NCI-H2196 treated with DMSO at 0.1 percent for 48 hours (cell line): ENCODE results near the gene RFX4.

Source experiments
- DNase-seq: peaks from one replicate; lab custom pipeline; 2025; ENCODE audit not compliant: unreplicated experiment; lab: John Stamatoyannopoulos, UW

Gene RFX4

GRCh38 chr12:106758349-106759110, 175.7 kb downstream of the RFX4 start:
- DNase-seq, result no peak

GRCh38 chr12:106759526-106760183, 176.9 kb downstream of the RFX4 start:
- no peak for DNase-seq

- DNase-seq, result no peak
These were observed 177.4 kb downstream of the RFX4 start for GRCh38 chr12:106760184-106760531.

GRCh38 chr12:106764220-106764619, 181.4 kb downstream of the RFX4 start:
- no peak for DNase-seq

GRCh38 chr12:106764738-106765137, 181.9 kb downstream of the RFX4 start:
- no peak for DNase-seq

GRCh38 chr12:106766393-106766826, 183.6 kb downstream of the RFX4 start:
- no peak for DNase-seq

GRCh38 chr12:106767206-106767605, 184.4 kb downstream of the RFX4 start:
- no peak for DNase-seq

- DNase-seq, result no peak
These were observed 185.4 kb downstream of the RFX4 start for GRCh38 chr12:106767954-106768822.

GRCh38 chr12:106769078-106769477, 186.3 kb downstream of the RFX4 start:
- no peak for DNase-seq

GRCh38 chr12:106769546-106769945, 186.7 kb downstream of the RFX4 start:
- no peak for DNase-seq

- DNase-seq, result no peak
These were observed 188.6 kb downstream of the RFX4 start for GRCh38 chr12:106771425-106771824.

- no peak for DNase-seq
These were observed 190.6 kb downstream of the RFX4 start for GRCh38 chr12:106773286-106774004.

- DNase-seq, result peak; percentile 97
These were observed 191.4 kb downstream of the RFX4 start, which contains the start of gene RIC8B for GRCh38 chr12:106774005-106774807. TSS of gene RIC8B (plus strand) at chr12:106774682. CDS start at chr12:106774746, 64 bp downstream.

- no peak for DNase-seq
These were observed 192.2 kb downstream of the RFX4 start for GRCh38 chr12:106774808-106775524.

- DNase-seq, result no peak
These were observed 194.1 kb downstream of the RFX4 start for GRCh38 chr12:106776897-106777296.

GRCh38 chr12:106780010-106780631, 197.3 kb downstream of the RFX4 start:
- no peak for DNase-seq

- DNase-seq, result no peak
These were observed 199.8 kb downstream of the RFX4 start for GRCh38 chr12:106782619-106783018.

GRCh38 chr12:106783515-106783914, 200.7 kb downstream of the RFX4 start:
- DNase-seq, result no peak

GRCh38 chr12:106790020-106790419, 207.2 kb downstream of the RFX4 start:
- DNase-seq, result no peak
